Esophagus muscularis mucosa (tissue), 4 donors: ENCODE data around the gene PYGM. TPM values are rescaled to one million over a fixed set of nuclear protein-coding genes. Genes with fewer than 3 reads are reported as not detected.
A peak's percentile ranks its signal among the peaks of the same experiment; 100 is the strongest.

Source experiments
- DNase-seq: peaks from one replicate; pipeline ENCODE4 v3.0.0-alpha.2; 2017; ENCODE audit errors: extremely low spot score
- H3K27ac ChIP-seq, 4 donors: fragments of 200-600 bp; sonication (generic); replicated peaks in 1 of 4; 1 replicate in 3 of 4; 2 replicates in 1 of 4; pipeline ENCODE4 v1.5.1; 2016 to 2019; ENCODE audit warnings: mild to moderate bottlenecking in 1 of 4
- H3K27me3 ChIP-seq, 4 donors: fragments of 200-600 bp; sonication (generic); one replicate each; pipeline versions ENCODE4 v1.5.1 to v1.6.0; 2016 to 2019
- H3K36me3 ChIP-seq, 4 donors: fragments of 200-600 bp; sonication (generic); one replicate each; pipeline ENCODE4 v1.5.1; 2016 to 2019
- H3K4me1 ChIP-seq, 4 donors: fragments of 200-600 bp; sonication (generic); one replicate each; pipeline ENCODE4 v1.5.1; 2016 to 2019
- H3K4me3 ChIP-seq, 4 donors: fragments of 200-600 bp; sonication (generic); 1 replicate in 2 of 4; 2 replicates in 2 of 4; pipeline ENCODE4 v1.5.1; 2016 to 2019; ENCODE audit warnings: mild to moderate bottlenecking in 4 of 4, moderate library complexity in 1 of 4
- H3K9me3 ChIP-seq, 4 donors: fragments of 200-600 bp; sonication (generic); 1 replicate in 3 of 4; 2 replicates in 1 of 4; pipeline ENCODE4 v1.5.1; 2016 to 2019
- EP300 ChIP-seq: sonication (generic); formaldehyde crosslinking; IDR thresholded peaks from one replicate; pipeline ENCODE4 v1.6.1; 2017; ENCODE audit warnings: antibody characterized with exemption
- POLR2A ChIP-seq: fragments of 450-650 bp; IDR thresholded peaks from one replicate; pipeline ENCODE4 v1.6.1; 2017; ENCODE audit warnings: antibody characterized with exemption, moderate library complexity, mild to moderate bottlenecking, low read depth
- POLR2AphosphoS5 ChIP-seq, 2 donors: sonication (generic); formaldehyde crosslinking; IDR thresholded peaks; one replicate each; pipeline ENCODE4 v1.6.1; 2017; ENCODE audit warnings: antibody characterized with exemption in 2 of 2
- WGBS: methylation state at CpG from one replicate; pipeline ENCODE4 v1.1.5; 2018; 5-methylcytosine and 5-hydroxymethylcytosine counted together
- intact Hi-C: fragments of 100-400 bp; cut with DNase I; formaldehyde crosslinking; loops from one replicate; pipeline ENCODE4 v1.15.1; 2023
- total RNA-seq, 4 donors: library from RNA; depleted of rRNA; stranded (reverse); fragments of >200 nt; gene quantifications; one replicate each; pipeline versions ENCODE4 v1.1.0 to v1.2.1, GENCODE V29; 2016
- TF ChIP-seq, protein P1 (sequence below), 3 experiments: fragments of 200-600 bp in 2 of 3; fragments of 450-650 bp in 1 of 3; sonication (generic) in 2 of 3; IDR thresholded peaks; one replicate each; pipeline ENCODE4 v1.5.1; 2017 to 2019; ENCODE audit warnings: antibody characterized with exemption in 3 of 3, mild to moderate bottlenecking in 2 of 3, moderate library complexity in 1 of 3

The PYGM gene
- total RNA-seq, 4 donors from 2014 or later, result 18.4 to 57.2 (median 26.3) TPM

DNA sequence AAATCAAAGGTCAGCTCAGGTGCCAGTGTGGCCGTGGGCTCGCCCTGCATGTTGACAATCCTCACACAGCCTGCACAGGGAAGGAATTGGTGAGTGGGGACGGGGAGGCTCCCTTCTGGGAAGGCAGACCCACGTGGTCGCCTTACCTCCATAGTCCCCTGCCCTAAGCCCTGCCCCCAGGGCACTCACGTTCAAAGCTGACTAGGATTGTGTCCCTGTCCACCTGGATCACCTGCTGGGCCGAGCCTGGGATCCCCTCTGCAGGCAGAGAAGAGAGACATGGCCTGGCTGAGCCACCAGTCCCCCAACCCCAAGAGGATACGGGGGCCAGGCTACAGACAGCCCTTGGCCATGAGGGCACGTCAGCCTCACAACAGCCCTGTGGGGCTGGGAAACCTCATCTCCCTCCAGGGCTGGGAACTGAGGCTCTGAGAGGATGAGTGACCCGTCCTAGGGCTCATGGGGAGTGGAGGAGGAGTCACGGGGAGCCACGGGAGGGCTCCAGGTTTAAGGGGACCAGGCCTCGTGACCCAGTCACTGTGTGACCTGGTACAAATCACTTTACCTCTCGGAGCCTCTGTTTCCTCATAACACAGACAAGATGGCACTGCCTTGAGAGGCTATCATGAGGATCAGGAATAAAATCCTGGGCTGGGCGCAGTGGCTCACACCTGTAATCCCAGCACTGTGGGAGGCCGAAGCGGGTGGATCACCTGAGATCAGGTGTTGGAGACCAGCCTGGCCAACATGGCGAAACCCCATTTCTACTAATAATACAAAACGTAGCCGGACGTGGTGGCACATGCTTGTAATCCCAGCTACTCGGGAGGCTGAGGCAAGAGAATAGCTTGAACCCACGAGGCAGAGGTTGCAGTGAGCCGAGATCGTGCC is 30.7 kb upstream of the PYGM start:
- no peaks in the 10 kb centered on the region for H3K27me3 ChIP-seq
- TF ChIP-seq, protein P1, sequence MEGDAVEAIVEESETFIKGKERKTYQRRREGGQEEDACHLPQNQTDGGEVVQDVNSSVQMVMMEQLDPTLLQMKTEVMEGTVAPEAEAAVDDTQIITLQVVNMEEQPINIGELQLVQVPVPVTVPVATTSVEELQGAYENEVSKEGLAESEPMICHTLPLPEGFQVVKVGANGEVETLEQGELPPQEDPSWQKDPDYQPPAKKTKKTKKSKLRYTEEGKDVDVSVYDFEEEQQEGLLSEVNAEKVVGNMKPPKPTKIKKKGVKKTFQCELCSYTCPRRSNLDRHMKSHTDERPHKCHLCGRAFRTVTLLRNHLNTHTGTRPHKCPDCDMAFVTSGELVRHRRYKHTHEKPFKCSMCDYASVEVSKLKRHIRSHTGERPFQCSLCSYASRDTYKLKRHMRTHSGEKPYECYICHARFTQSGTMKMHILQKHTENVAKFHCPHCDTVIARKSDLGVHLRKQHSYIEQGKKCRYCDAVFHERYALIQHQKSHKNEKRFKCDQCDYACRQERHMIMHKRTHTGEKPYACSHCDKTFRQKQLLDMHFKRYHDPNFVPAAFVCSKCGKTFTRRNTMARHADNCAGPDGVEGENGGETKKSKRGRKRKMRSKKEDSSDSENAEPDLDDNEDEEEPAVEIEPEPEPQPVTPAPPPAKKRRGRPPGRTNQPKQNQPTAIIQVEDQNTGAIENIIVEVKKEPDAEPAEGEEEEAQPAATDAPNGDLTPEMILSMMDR (IDR thresholded peaks at IDR 0.05), result no peak
- no peak for TF ChIP-seq POLR2AphosphoS5 (IDR thresholded peaks at IDR 0.05)
- DNase-seq, result no peak
- H3K4me1 ChIP-seq, result peaks cover 0 to 12% (median 8%) of the 10 kb centered on the region in 4 donors
- H3K36me3 ChIP-seq, result peaks cover 4 to 64% (median 40%) of the 10 kb centered on the region in 4 donors
- no peak overlapping the region for H3K4me3 ChIP-seq
- intact Hi-C loops, result no loop called here
- WGBS, result 85% methylated on average over 17 of the region's 25 CpGs
- no peak overlapping the region for H3K27ac ChIP-seq
- H3K9me3 ChIP-seq, result no peaks in the 10 kb centered on the region

DNA sequence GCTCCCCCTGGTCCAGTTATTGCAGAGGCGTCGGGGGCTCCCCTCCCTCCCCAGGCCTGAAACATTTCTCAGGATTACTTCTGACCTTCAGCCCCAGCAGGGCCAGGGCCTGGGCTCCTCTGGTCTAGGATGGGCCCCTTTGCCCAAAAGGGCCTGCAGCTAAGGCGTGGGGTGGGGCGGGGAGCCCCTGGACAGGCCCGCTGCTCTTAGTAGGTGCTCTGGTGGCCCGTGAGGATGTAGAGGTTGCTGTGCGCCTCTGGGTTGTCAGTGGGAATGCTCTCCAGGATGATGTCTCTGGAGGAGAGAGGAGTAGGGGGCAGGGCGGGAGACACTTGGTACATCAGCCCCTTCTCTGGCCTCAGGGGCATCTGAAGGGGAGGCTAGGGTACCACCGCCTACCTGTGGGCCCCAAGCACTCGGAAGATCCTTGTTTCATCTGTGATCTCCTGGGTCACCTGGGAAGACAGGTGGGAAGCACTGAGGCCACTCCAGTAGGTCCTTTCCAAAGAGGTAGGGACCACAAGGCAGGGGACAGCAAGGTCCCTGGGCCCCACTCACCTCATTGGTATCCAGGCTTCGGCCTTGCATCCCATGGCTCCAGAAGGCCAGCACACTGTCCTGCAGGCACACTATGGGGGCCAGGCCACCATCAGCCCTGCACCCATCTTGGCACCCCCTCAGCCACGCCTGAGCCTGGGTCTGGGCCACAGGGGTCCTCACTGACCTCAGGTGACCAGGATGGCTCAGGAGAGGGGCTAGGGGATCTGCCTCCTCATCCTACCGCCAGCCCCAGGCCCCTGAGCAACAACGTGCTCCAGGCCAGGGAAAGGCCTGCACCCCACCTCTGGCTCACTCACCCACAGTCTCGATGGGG is 29.8 kb upstream of the PYGM start:
- H3K9me3 ChIP-seq, result no peaks in the 10 kb centered on the region
- no peak overlapping the region for H3K27ac ChIP-seq
- intact Hi-C loops, result loop anchor here (10.0 kb wide), 1 partner anchor 105 kb away; no protein-coding TSS in a partner anchor
- H3K4me1 ChIP-seq, result peaks cover 0 to 12% (median 8%) of the 10 kb centered on the region in 4 donors
- DNase-seq, result no peak
- TF ChIP-seq POLR2A (no peak), POLR2AphosphoS5 (IDR thresholded peaks at IDR 0.05) (no peak), EP300 (no peak)
- TF ChIP-seq, protein P1 (IDR thresholded peaks at IDR 0.05), result no peak
- no peaks in the 10 kb centered on the region for H3K27me3 ChIP-seq
- H3K36me3 ChIP-seq, result peaks cover 4 to 57% (median 38%) of the 10 kb centered on the region in 4 donors
- 95% methylated on average over 14 of the region's 15 CpGs for WGBS
- H3K4me3 ChIP-seq, result no peak overlapping the region

DNA sequence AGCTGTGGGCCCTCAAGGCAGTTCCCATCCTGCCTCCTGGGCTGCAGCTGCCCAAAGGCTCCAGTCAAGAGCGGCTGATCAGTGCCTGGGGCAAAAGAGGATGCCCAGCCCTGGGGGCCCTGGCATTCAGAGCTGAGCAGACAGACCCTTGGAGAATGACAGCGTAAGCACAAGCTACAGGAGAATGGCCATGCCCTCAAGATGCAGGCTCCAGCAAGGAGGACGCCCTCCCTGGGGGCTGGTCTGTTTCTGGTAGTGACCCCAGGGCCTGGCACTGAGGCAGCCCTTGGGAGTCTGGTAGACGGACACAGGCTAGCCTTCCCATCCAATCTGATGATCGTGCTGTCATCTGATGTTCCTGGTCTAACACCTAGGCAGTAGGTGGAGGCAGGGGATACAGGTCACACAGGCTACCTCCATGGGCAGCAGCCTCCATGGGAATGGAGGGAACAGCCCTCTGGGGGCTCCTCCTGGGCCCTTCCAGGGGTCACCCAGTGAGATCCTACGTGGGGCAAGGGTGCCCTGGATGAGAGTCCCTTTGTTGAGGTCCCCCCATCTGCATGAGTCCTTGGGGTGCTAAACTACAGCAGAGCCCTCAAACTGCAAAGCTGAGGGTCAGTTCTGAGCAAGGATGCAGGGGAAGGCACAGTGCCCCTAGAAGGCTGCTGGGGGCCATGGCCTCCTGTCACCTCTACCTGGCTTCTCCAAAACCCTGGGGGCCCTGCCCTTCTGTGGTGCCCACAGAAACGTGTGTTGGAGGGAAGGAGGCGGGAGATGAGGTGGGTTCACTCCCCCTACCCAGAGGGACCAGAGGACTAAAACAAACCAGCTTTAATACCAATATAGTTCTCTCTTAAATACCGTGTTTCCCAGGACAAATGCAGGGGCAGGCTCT is 28.8 kb upstream of the PYGM start:
- Histone ChIP-seq H3K4me1 (peaks cover 0 to 12% (median 6%) of the 10 kb centered on the region in 4 donors), H3K4me3 (no peak overlapping the region), H3K27ac (peak overlapping the region in 2 of 4 donors; percentile 36), H3K36me3 (peaks cover 4 to 54% (median 37%) of the 10 kb centered on the region in 4 donors), H3K27me3 (no peaks in the 10 kb centered on the region), H3K9me3 (no peaks in the 10 kb centered on the region)
- DNase-seq, result no peak
- intact Hi-C loops, result loop anchor here (10.0 kb wide), 1 partner anchor 106 kb away; no protein-coding TSS in a partner anchor
- WGBS, result 85% methylated on average over 7 of the region's 9 CpGs
- TF ChIP-seq, protein P1 (IDR thresholded peaks at IDR 0.05), result no peak
- TF ChIP-seq POLR2A (no peak), EP300 (no peak), POLR2AphosphoS5 (IDR thresholded peaks at IDR 0.05) (no peak)
